Measurements from ENCODE around the gene ATG3.
"Not testable (repeated sequence)": the region's sequence is repeated elsewhere in the genome, so short reads cannot be mapped to it uniquely, and the experiment has no call there.

ATG3 gene

DNA sequence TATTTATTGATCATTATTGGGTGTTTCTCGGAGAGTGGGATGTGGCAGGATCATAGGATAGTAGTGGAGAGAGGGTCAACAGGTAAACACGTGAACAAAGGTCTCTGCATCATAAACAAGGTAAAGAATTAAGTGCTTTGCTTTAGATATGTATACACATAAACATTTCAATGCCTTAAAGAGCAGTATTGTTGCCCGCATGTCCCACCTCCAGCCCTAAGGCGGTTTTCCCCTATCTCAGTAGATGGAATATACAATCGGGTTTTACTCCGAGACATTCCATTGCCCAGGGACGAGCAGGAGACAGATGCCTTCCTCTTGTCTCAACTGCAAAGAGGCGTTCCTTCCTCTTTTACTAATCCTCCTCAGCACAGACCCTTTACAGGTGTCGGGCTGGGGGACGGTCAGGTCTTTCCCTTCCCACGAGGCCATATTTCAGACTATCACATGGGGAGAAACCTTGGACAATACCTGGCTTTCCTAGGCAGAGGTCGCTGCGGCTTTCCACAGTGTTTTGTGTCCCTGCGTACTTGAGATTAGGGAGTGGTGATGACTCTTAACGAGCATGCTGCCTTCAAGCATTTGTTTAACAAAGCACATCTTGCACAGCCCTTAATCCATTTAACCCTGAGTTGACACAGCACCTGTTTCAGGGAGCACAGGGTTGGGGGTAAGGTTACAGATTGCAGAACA lies 2.6 kb upstream of the ATG3 start:
- not testable (repeated sequence) for DNase-seq (ENCODE audit: insufficient read length, low spot score); FAIRE-seq

DNA sequence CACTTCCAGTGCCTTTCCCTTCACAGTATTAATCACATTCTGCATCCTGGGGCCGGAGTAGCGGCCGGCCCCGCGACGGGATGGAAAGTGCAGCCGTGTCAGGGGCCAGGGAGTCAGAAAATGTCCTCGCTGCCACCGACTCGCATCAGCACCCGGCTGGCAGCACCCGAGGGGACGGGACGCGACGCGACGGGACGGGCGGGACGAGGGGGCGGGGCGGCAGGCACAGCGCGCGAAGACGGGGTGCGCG lies 353 bp downstream of the ATG3 start:
- FAIRE-seq (peak; percentile 82), DNase-seq (ENCODE audit: insufficient read length, low spot score) (no peak)

DNA sequence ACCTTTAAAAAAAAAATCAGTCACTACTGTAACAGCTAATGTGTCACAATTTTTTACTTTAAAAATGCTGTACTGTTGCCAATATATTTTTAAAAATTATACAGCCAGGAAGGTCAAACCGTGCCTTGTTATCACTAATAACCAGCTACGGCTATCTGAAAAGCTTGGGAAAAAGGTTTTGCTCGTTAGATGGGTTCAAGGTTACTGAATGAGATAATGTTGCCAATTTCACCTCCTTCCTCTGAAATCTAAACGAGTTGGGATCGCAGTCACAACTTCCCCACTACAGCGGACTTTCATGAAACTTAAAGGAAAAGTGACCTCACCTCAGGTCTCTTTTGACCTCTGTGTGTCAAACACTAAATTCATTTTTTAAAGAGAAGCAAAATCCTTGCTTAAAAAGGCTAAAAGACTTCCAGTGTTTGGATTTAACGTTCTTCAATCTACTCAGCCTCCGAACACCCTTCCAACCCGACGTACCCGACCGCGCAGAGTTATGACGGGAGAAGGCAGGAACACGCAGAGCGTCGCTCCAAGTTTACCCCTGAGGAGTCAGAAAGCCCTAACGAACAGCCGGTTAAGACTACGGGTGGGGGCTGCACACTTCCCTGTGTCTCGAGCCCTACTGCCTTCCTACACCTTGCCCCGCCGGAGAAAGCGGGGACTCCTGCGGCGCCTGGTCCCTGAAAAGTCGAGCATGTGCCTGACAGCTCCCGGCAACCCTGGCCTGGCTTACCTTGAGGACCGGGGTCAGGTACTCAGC lies 860 bp downstream of the ATG3 start:
- FAIRE-seq: peak; percentile 20
- DNase-seq (ENCODE audit: insufficient read length, low spot score): peak; percentile 62

DNA sequence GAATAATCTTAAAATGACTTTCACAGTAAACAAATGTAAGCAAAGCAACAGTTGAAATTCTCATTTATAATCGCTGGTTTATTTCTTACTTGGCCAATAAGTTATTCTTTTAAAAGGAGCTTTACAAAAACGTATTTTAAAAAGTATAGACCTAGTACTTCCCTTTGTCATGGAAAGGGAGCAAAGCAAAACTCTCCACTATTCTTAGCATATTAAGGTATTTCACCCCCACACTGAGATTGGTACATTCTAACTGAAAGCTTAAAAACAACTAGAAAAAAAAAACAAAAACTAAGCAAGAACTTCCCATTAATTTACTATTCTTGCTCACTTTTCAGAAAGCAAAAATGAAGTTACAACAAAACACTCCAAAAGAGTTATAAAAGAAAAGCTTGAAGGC lies 1.5 kb downstream of the ATG3 start:
- DNase-seq (ENCODE audit: insufficient read length, low spot score): no peak
- no peak for FAIRE-seq

DNA sequence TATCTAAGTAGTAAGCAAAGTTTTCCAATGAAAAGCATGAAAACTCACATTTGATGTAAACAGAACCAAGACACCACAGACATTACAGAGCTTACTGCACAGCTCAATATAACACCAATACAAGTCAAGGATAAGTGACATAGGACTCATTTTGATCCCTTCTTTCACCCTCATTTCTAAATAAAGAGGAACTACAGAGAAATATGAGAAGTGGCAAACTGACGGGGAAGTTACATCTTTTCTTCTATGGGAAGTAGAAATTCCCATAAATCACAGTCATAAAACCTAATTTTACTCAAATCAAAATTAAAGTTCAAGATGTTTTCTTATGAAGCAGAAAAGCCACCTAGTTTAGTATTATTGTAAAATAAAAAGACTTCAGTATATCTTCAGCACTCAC lies 3.8 kb downstream of the ATG3 start:
- no peak for DNase-seq (ENCODE audit: insufficient read length, low spot score)
- no peak for FAIRE-seq

DNA sequence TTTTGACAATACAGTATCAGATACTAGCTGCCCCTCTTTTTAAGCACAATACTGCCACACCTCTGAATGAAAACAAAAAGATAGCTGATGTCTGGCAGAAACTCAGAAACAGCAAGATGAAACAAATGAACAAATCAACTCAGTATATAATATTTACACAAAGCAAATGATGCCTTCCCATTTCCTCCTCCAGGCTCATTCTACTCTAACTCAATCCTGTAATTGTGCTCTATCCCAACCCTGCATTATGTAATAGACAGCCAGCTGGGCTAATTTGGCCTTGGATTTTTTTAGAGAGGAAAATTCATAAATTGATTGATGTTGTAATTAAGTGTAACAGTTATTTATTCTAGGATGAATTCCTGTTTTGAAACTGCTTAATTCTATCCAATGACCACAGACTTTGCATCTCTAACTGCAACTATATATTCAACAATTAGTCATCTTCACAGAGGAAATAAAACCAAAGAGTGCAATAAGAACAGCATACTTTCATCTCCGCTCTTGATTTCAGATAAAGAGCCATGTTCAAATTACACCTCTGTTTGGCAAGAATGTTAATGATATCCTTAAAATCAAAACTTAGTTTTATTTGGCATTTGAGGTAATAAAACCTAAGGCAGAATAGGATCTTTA lies 6.1 kb downstream of the ATG3 start:
- DNase-seq (ENCODE audit: insufficient read length, low spot score) (no peak), FAIRE-seq (no peak)

DNA sequence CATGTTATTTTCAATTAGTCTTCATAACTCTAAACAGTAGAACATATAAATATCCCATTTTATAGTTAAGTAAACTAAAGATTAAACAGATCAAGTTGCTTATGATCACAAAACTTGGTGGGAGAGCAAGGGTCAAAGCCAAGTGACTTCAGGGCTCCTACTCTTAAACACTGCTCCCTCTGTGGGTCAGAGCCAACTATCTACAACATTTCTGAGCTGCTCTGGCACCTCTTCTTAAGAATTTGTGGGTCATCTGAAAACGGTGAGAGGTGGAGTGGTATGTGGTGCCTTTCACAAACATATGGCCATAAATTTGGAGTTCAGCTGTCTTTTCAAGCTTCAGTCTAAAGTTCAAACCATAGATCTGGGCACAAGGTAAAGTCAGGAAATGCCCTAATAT lies 10.9 kb downstream of the ATG3 start:
- DNase-seq (ENCODE audit: insufficient read length, low spot score): no peak
- FAIRE-seq: no peak

DNA sequence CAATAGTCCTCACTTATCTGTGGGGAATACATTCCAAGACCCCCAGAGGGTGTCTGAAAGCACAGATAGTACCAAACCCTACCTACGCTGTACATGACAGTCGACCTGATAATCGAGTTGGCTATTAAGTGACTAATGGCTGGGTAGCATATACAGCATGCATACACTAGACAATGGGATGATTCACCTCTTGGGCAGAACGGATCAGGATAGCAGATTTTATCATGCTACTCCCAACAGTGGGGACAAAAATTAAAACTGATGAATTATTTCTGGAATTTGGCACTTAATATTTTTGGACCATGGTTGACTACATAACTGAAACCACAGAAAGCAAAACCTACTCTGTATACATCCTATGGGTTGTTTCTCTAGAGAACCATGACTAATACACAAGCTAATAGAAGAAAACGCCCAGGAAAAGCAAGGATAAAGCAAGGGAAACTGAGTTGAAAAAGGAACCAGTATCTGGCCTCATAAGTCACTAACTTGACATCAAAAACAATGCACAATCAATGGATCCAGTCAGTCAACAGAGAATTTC lies 15.5 kb downstream of the ATG3 start:
- DNase-seq (ENCODE audit: insufficient read length, low spot score) (no peak), FAIRE-seq (no peak)

DNA sequence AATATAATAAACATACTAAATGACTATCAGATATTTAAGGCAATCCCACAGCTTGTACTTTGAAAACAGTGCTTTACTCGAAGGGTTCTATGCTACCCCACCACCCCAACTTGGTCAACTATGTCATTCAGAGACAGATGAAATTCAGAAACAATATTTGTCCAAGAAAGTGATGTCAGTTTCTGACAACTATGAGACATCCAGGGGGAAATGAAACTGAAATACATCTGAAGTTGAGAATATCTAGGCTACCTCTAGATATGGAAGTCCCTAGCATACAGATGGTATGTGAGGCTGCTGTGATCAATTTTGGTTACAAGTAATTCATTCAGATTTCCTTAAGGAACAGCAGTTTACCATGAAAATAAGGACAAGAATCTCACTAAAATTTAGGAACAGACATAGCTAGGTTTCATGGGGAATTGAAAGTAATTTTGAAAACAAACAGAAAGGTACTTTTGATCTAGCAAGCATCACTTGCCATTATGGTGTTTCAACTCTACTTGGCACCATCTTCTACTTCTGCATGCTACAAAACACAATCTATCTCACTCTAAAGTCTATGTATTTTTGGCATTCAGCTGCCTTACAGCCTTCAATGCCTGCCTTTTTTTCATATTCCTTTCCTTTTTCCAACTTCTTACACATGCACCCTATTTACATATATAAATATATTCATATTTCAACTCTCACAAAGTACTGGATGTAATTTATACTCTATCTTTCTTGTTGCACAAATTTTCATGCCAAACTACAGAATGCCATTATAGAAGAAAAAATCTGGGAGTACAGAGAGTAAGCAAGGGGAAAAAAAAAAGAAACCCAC lies 21.7 kb downstream of the ATG3 start:
- no peak for DNase-seq (ENCODE audit: insufficient read length, low spot score)
- FAIRE-seq: no peak

DNA sequence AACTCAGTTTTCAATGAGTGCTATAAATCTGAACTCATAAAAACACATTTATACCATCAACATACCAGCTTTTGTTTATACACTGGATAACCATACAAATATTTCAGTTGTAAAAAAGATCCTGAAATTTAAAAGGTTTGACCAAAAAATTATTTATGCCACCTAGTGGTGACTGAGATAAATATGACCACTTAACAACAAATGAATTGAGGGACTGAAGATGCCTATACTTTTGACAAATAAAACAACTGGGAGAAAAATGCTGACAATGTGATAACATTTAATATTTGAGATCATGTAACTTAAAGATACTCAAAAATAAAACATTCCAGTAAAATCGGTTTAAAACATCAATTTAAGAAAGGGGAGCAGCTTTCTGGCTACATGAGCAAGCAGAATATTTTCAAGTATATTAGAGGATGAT lies 30.4 kb downstream of the ATG3 start:
- FAIRE-seq: no peak
- peak; percentile 41 for DNase-seq (ENCODE audit: insufficient read length, low spot score)

DNA sequence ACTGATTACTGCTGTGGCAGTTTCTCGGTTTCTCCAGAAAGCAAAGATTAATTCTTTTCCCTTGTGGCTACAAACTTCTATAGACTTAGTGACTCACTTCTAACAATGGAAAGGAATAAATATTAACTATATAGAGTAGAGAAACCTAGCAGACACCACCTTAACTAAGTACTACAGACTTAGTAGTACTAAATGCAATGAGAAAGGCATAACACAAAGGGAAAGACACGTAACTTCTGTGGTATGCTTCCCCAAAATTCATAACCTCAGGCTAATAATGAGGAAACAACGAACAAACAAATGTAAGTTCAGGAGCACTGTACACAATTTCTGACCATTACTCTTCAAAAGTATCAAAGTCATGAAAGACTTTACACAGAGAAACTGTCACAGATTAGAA lies 31.2 kb downstream of the ATG3 start:
- no peak for FAIRE-seq
- no peak for DNase-seq (ENCODE audit: insufficient read length, low spot score)

DNA sequence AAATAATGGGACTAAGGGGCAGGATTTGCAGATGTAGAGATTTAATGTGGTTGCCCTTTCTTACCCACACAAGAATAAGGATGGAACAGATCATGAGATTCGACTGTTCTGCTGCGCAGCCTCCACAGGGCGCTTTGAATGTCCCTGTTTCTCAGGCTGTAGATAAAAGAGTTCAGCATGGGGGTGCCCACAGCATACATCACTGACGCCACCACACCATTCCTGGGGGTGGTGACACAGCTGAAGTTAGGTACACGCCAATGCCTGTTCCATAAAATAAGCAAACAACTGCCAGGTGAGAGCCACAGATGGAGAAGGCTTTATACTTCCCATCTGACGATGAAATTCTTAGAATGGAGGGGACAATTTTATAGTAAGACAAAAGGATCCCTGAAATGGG lies 37.6 kb downstream of the ATG3 start:
- DNase-seq (ENCODE audit: insufficient read length, low spot score); FAIRE-seq: not testable (repeated sequence)

DNA sequence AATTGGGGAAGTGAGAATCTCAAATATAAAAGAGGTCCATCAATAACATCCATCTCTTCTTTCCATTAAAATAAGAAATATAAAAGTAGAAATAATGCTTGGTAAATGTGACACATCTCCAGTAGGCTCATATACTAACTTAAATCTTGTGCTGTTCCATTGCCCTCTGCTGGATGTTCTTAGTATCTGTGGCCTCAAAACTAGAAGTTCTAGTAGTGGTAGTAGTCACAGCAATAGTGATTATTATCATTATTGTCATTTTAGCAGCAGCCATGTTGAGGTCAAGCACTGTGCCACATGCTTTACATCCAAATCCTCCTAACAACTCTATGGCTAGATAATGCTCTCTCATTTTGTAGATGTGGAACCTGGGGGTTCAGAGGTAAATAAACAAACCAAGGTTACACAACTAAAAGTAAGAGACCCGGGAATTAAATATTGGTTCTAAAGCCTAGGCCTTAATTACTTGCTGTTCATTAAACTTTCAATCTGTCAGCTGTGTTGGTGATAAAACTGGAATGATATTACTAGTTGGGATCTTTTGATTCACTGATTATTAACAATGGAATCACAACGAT lies 42.2 kb downstream of the ATG3 start:
- DNase-seq (ENCODE audit: insufficient read length, low spot score) (peak; percentile 49), FAIRE-seq (no peak)

DNA sequence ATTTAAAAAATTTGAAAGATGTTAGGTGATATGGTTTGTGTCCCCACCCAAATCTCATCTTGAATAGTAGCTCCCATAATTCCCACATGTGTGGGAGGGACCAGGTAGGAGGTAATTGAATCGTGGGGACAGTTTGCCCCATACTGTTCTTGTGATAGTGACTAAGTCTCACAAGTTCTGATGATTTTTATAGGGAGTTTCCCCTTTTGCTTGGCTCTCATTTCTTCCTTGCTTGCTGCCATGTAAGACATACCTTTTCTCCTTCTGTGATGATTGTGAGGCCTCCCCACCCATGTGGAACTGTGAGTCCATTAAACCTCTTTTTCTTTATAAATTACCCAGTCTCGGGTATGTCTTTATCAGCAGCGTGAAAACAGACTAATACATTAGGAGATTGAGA lies 42.8 kb downstream of the ATG3 start:
- FAIRE-seq; DNase-seq (ENCODE audit: insufficient read length, low spot score): not testable (repeated sequence)

DNA sequence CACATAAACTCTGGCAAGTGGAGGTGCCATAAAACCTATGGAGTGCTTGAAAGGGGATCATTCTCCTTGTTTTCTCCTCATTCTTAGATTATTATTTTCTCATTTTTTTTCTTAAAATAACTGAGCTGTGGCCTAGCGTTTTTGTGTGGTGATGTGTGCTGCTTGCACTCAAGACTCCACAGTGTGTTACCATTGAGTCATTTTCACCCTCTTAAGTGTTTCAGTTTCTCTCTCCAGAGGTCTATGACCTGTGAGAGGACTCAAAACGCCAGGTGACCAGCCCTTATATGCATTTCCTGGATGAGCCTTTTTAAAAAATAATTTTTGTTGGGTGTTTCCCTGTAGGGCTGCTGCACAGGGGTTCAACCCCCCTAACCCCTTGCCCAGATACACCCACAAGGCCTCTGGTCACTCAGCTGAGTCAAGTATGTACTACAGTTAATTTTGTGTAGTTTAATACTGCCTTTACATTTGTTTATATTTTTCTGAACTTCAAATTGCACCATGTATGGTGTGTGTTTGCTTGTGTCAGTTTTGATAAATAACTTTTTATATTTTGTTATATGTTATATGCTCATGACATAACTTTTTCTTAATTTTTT lies 47.1 kb downstream of the ATG3 start:
- no peak for FAIRE-seq

DNA sequence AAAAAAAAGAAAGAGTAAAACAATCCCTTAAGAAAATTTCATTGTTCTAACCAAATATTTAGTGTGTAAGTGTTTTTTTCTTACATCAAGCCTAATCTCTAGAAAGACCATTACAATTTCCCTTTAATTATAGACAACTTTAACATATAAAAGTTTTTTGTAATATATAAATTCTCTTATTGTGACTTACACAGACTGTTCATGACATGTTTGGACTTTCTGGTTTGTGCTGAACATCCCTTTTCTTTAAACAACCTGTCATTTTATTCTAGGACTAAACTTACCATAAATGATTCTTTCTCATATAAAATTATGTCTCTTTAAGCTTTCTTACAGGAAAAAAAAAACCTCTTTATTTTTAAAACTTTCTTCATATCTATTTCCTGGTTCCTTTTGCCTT lies 49.4 kb downstream of the ATG3 start:
- FAIRE-seq (no peak), DNase-seq (ENCODE audit: insufficient read length, low spot score) (no peak)

More for the DNA sequence above, 47.1 kb downstream of the ATG3 start:
- no peak for DNase-seq (ENCODE audit: insufficient read length, low spot score)

DNA sequence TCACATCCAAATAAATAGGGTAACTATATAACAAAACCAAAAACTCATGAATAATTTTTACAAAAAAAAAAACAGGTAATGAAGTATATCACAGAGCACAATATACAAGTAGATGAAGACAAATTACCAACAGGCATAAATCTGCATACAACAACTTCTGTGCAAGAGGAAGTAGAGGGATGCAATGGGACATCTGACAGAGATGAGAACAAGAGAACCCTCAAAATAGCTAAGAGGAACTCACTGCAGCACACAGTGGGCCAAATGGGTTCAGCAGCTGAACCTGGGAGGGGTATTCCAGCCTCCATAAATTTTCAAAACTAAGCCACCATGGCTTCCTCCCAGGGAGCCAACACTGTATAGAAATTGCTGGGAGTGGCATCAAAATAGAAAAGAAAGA lies 52.9 kb downstream of the ATG3 start:
- FAIRE-seq (no peak), DNase-seq (ENCODE audit: insufficient read length, low spot score) (no peak)

DNA sequence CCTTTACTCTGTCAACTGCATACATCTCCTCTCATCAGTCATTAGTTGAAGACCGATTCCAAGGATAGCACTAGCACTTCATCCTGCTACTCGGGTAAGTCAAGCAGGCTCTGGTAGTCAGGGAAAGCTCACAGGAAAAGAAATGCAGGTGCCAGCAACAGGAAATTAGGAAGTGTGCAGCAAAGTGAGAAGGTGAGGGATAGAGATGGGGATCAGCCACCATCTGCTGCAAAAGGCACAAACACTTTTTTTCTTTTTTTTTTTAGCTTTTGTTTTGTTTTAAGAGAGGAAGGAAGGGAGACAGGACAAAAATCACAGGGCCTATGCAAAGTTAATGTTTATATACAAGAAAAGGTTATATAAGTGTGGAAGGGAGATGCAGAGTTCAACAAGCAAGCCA lies 53.5 kb downstream of the ATG3 start:
- FAIRE-seq (no peak), DNase-seq (ENCODE audit: insufficient read length, low spot score) (no peak)

DNA sequence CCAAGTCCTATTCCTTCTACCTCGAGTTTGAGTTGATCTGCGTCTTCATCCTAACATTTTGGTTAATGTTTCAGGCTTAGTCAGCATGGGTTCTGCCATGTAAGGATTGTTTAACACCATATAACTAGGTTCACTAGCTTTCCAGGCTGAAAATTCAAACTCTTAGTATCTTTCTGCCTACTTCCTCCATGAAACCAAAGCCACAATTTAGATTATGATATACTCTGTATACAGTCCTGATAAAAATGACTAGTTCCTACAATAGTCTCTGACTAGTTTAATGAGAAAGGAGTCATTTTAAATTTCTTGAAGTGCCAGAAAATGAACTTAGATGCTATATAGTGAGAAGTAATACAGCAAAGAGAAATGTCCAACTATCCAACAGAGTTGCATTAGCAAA lies 55.9 kb downstream of the ATG3 start:
- FAIRE-seq: no peak
- DNase-seq (ENCODE audit: insufficient read length, low spot score): no peak

DNA sequence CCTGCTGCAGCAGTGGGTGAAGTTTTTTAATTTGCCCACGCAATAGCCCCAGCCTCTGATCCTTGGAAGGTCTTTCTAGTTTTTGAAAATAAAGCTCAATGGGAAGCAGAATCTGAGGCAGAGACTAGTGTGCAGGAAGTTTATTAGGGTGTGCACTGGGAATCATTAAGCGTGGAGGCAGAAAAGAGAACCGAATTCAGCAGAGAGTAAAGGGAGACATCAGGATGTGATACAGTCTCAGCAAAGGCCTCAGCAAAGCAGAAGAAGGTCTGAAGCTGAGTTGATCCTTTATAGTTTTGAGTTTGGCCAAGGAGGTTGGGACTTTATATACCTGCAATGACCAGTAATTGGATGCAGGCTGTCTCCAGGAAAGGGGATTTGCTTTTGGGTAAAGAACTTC lies 57.6 kb downstream of the ATG3 start:
- DNase-seq (ENCODE audit: insufficient read length, low spot score): no peak
- no peak for FAIRE-seq
